CD4-positive, CD25-positive, alpha-beta regulatory T cell (primary cell): ENCODE measurements around the gene SNED1. TPM values are rescaled to one million over a fixed set of nuclear protein-coding genes. Genes with fewer than 3 reads are reported as not detected.

ENCODE experiments used
- ATAC-seq, 2 donors: fragments of 150-1000 bp; cut with Tn5 transposase; one replicate each; pipeline ENCODE4 v1.10.0; 2021; ENCODE audit warnings: low read depth in 2 of 2, moderate number of reproducible peaks in 2 of 2, moderate library complexity in 1 of 2
- DNase-seq, 3 donors: peaks; one replicate each; pipeline versions ENCODE4 v3.0.0 to v3.0.0-alpha.2; 2012 to 2022; ENCODE audit warnings: mixed read lengths in 1 of 3
- H3K27ac ChIP-seq: one replicate; pipeline ENCODE4 v1.7.0; 2013; ENCODE audit warnings: mild to moderate bottlenecking, low read length; ENCODE audit not compliant: insufficient read depth, poor library complexity, severe bottlenecking
- H3K27me3 ChIP-seq: one replicate; pipeline ENCODE4 v1.7.0; 2013; ENCODE audit warnings: low read length; ENCODE audit not compliant: control insufficient read depth, insufficient read depth
- H3K36me3 ChIP-seq: one replicate; pipeline ENCODE4 v1.7.0; 2013; ENCODE audit warnings: mild to moderate bottlenecking, low read length, moderate library complexity; ENCODE audit not compliant: control insufficient read depth, insufficient read depth
- H3K4me1 ChIP-seq: 2 replicates; pipeline ENCODE4 v1.7.0; 2013; ENCODE audit warnings: mild to moderate bottlenecking, low read length; ENCODE audit not compliant: insufficient read depth, control insufficient read depth, poor library complexity, severe bottlenecking
- H3K4me3 ChIP-seq: one replicate; pipeline ENCODE4 v1.7.0; 2013; ENCODE audit warnings: low read depth, mild to moderate bottlenecking, low read length, moderate library complexity
- H3K9me3 ChIP-seq, 2 experiments: 1 replicate in 1 of 2; 2 replicates in 1 of 2; pipeline ENCODE4 v1.7.0; 2013; ENCODE audit warnings: low read length in 2 of 2, mild to moderate bottlenecking in 1 of 2, moderate library complexity in 1 of 2; ENCODE audit not compliant: control insufficient read depth in 2 of 2
- H3K27ac Mint-ChIP-seq, 3 donors: one replicate each; pipeline ENCODE4 v1.8.0; 2020 to 2022; ENCODE audit warnings: mild to moderate bottlenecking in 3 of 3, mixed read lengths in 3 of 3, moderate library complexity in 2 of 3
- H3K27me3 Mint-ChIP-seq: one replicate; pipeline ENCODE4 v1.8.0; 2022; ENCODE audit warnings: mild to moderate bottlenecking, mixed read lengths
- H3K36me3 Mint-ChIP-seq: one replicate; pipeline ENCODE4 v1.8.0; 2020; ENCODE audit warnings: mixed read lengths
- H3K4me1 Mint-ChIP-seq, 4 donors: one replicate each; pipeline ENCODE4 v1.8.0; 2020 to 2022; ENCODE audit warnings: mixed read lengths in 4 of 4, mild to moderate bottlenecking in 1 of 4
- H3K4me3 Mint-ChIP-seq, 4 donors: one replicate each; pipeline ENCODE4 v1.8.0; 2020 to 2022; ENCODE audit warnings: mild to moderate bottlenecking in 4 of 4, mixed read lengths in 4 of 4, moderate library complexity in 3 of 4
- H3K9me3 Mint-ChIP-seq, 7 donors: one replicate each; pipeline ENCODE4 v1.8.0; 2020 to 2022; ENCODE audit warnings: mixed read lengths in 7 of 7, mild to moderate bottlenecking in 3 of 7, moderate library complexity in 2 of 7
- polyA plus RNA-seq, 4 donors: library from polyadenylated mRNA; unstranded; fragments of 300-500 nt; fragmentation: Illumina TruSeq; gene quantifications; one replicate each; pipeline ENCODE4 v1.2.3, GENCODE V29; 2021
- total RNA-seq: library from RNA; stranded (reverse); gene quantifications from one replicate; pipeline ENCODE4 v1.2.3, GENCODE V29; 2022

The SNED1 gene
- total and polyA plus RNA-seq, 5 donors from 2014 or later, result 1.7 to 170 (median 2.5) TPM

DNA sequence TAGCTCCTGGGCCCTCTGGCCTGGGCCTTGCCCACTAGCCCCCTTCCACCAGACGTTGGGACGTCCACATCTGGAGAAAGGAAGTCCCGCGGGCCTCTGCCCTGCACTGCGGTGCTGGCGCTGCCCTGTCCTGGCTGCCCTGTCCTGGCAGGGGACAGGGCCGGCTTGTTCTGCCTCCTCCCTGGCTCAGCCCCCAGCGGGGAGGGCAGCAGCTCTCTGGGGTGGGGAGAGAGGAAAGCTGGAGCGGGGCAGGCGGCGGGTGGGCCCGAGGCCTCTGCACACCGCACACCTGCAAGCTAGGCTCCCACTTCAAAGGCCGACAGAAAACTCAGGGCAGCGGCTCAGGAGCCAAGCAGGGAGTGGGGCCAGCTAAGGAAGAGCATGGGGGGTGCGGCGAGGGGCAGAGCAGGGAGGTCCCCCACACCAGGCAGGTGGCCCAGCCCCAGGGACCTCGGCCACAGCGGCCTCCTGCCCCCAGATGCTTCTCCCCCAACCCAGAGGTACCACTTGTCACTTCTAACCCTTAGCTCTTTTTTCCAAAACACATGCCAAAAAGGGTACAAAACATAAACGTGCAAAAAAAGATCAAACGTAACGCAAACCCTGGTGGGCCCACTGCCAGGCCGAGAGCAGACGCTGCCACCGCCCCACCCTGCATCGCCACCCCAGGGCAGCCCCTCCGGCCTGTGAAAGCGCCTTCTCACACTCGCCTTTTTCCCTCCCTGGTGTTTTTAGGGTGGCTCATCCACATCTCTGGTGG lies 13.5 kb downstream of the SNED1 start:
- H3K4me3 ChIP-seq, result no peak overlapping the region
- Mint-ChIP-seq H3K4me3 (peak overlapping the region in 1 of 4 donors; percentile 23), H3K27ac (no peak overlapping the region), H3K9me3 (peaks cover 0 to 3% (median 0%) of the 10 kb centered on the region in 7 donors), H3K36me3 (no peaks in the 10 kb centered on the region), H3K27me3 (peaks cover 24% of the 10 kb centered on the region), H3K4me1 (peaks cover 0 to 20% (median 4%) of the 10 kb centered on the region in 4 donors)
- ATAC-seq, result no peak
- no peaks in the 10 kb centered on the region for H3K27me3 ChIP-seq
- no peaks in the 10 kb centered on the region for H3K36me3 ChIP-seq
- H3K4me1 ChIP-seq, result peaks cover 21% of the 10 kb centered on the region
- no peak overlapping the region for H3K27ac ChIP-seq
- no peak for DNase-seq
- no peaks in the 10 kb centered on the region for H3K9me3 ChIP-seq

- DNase-seq (no peak), ATAC-seq (no peak)
- H3K27me3 ChIP-seq, result no peaks in the 10 kb centered on the region
- Mint-ChIP-seq H3K4me1 (peaks cover 0 to 12% (median 2%) of the 10 kb centered on the region in 4 donors), H3K36me3 (no peaks in the 10 kb centered on the region), H3K27me3 (peaks cover 11% of the 10 kb centered on the region), H3K27ac (no peak overlapping the region), H3K4me3 (peak overlapping the region in 1 of 4 donors; percentile 60), H3K9me3 (peaks cover 0 to 3% (median 0%) of the 10 kb centered on the region in 7 donors)
- H3K27ac ChIP-seq, result no peak overlapping the region
- H3K36me3 ChIP-seq, result no peaks in the 10 kb centered on the region
- no peak overlapping the region for H3K4me3 ChIP-seq
- H3K4me1 ChIP-seq, result peaks cover 14% of the 10 kb centered on the region
- H3K9me3 ChIP-seq, result no peaks in the 10 kb centered on the region
Observed at GRCh38 chr2:241014224-241014623, 15.8 kb downstream of the SNED1 start.

DNA sequence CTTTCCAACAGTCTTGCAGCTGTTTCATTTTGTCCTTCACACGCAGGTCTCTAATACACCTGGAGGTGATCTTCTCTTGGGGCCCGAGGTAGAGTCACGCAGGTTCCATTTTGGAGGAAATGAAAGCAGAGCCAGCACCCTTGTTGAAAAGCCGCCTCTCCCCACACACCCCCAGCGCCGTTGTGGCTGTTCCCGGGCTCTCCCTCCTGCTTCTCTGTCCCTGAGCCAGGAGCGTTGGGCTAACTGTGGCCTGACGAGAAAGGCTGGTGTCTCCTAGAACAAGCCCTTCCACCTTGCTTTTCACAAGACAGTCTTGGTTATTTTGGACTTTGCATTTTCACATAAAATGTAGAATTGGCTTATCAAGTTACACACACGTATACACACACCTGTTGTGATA lies 16.3 kb downstream of the SNED1 start:
- Histone ChIP-seq H3K27me3 (no peaks in the 10 kb centered on the region), H3K4me1 (peaks cover 9% of the 10 kb centered on the region), H3K36me3 (no peaks in the 10 kb centered on the region), H3K27ac (no peak overlapping the region), H3K4me3 (no peak overlapping the region), H3K9me3 (no peaks in the 10 kb centered on the region)
- Mint-ChIP-seq H3K4me3 (peak overlapping the region in 1 of 4 donors; percentile 60), H3K4me1 (peaks cover 0 to 8% (median 2%) of the 10 kb centered on the region in 4 donors), H3K36me3 (no peaks in the 10 kb centered on the region), H3K9me3 (peaks cover 0 to 3% (median 0%) of the 10 kb centered on the region in 7 donors), H3K27ac (no peak overlapping the region), H3K27me3 (peaks cover 8% of the 10 kb centered on the region)
- DNase-seq (no peak), ATAC-seq (no peak)

DNA sequence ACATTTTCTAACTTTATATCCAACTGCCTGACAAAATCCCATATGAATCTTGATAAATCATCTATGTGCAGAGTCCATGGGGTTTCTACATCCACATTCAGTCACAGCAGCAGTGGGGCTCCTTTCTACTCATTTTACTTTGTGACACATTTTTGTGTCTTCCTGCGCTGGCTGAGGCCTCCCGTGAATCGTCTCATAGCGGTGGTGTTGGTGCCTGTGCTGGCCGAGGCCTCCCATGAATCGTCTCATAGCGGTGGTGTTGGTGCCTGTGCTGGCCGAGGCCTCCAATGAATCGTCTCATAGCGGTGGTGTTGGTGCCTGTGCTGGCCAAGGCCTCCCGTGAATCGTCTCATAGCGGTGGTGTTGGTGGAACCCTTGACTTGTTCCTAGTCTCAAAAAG lies 17.0 kb downstream of the SNED1 start:
- ATAC-seq (no peak), DNase-seq (no peak)
- Mint-ChIP-seq H3K36me3 (no peaks in the 10 kb centered on the region), H3K27me3 (peaks cover 8% of the 10 kb centered on the region), H3K9me3 (peaks cover 0 to 3% (median 0%) of the 10 kb centered on the region in 7 donors), H3K27ac (no peak overlapping the region), H3K4me3 (no peak overlapping the region), H3K4me1 (peaks cover 0 to 3% (median 2%) of the 10 kb centered on the region in 4 donors)
- Histone ChIP-seq H3K27ac (no peak overlapping the region), H3K4me1 (peaks cover 2% of the 10 kb centered on the region), H3K36me3 (no peaks in the 10 kb centered on the region), H3K27me3 (no peaks in the 10 kb centered on the region), H3K4me3 (no peak overlapping the region), H3K9me3 (no peaks in the 10 kb centered on the region)

DNA sequence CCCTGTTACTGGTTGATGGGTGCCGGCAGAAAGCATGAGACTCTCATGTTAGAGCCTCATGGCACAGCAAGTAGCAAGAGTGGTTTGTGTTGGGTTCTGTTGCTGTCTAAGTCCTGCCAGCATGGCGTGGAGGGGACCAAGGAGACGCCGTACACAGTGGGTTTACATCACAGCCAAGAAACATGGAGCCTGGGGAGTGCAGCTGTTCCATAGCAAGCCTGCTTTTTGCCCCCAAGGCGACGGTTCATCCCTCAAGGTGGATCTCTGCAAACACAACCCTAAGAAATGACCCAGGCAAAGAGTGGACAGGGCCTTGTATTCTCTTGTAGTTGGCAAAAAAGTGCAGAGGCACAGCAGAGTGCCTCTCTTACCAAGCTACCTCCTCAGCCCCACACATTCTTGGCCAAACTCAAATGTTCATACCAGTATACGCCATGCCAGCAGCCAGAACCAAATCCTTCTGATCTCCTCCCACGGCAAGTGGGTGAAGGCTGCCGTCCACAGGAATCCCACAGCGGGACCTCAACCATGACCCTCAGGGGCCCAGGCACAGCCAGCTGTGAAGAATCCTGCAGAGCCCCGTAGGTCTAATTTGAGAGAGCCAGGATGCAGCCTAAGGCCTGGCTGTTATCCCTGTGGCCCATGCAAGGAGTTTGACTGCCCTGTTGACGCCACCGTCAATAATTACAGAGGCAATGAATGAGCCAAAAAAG lies 19.0 kb downstream of the SNED1 start:
- Histone ChIP-seq H3K4me1 (no peaks in the 10 kb centered on the region), H3K4me3 (no peak overlapping the region), H3K36me3 (no peaks in the 10 kb centered on the region), H3K9me3 (peaks cover 3 to 4% of the 10 kb centered on the region in 2 experiments), H3K27me3 (no peaks in the 10 kb centered on the region), H3K27ac (no peak overlapping the region)
- H3K4me1 Mint-ChIP-seq, result peaks cover 0 to 2% (median under 1%) of the 10 kb centered on the region in 4 donors
- H3K27ac Mint-ChIP-seq, result no peak overlapping the region
- DNase-seq, result no peak
- no peaks in the 10 kb centered on the region for H3K36me3 Mint-ChIP-seq
- H3K27me3 Mint-ChIP-seq, result peaks cover 12% of the 10 kb centered on the region
- peaks cover 0 to 8% (median 2%) of the 10 kb centered on the region in 7 donors for H3K9me3 Mint-ChIP-seq
- ATAC-seq, result no peak
- no peak overlapping the region for H3K4me3 Mint-ChIP-seq

DNA sequence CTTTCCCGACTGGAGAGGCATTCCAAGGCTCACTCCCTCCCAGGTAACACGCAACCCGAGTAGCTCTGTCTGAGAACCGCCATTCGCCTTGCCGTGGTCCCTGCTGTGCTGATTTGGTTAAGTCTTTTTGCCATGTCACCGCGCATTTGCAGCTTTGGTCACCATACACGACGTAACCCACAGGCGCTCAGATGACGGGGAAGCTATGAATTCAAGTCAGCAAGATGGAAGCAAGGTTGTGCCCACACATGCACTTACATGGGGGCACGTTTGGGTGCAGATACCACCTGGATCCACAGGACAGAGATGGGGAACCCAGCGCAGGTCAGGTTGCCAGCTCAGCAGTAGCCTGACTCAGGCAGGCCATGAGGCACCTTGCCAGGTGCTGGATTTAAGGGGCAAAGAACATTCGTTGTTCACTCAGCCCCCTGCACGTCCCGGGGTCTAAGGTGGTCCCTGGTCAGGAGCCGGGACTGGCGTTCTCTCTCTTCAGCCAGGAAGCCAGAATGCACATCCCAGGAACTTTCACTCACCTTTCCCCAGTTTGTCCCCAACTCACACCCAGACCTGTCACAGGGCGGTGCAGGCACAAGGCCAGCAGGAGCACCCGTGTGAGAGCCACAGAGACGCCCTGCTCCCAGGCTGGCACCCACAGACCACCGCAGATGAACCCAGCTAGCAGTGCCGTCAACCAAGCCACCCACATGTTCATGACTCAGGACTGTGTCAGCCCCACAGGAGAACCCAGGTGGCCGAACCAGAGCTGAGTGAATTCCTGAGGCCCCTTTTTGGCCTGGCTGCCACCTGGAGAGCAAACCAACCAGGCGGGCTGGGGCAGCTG lies 19.9 kb downstream of the SNED1 start:
- no peak for DNase-seq
- H3K4me1 Mint-ChIP-seq, result no peaks in the 10 kb centered on the region
- no peak for ATAC-seq
- H3K27ac Mint-ChIP-seq, result no peak overlapping the region
- Histone ChIP-seq H3K4me1 (no peaks in the 10 kb centered on the region), H3K4me3 (no peak overlapping the region), H3K27ac (no peak overlapping the region), H3K27me3 (no peaks in the 10 kb centered on the region), H3K36me3 (no peaks in the 10 kb centered on the region), H3K9me3 (peaks cover 5 to 7% of the 10 kb centered on the region in 2 experiments)
- no peaks in the 10 kb centered on the region for H3K36me3 Mint-ChIP-seq
- peaks cover 6% of the 10 kb centered on the region for H3K27me3 Mint-ChIP-seq
- no peak overlapping the region for H3K4me3 Mint-ChIP-seq
- peaks cover 0 to 10% (median 1%) of the 10 kb centered on the region in 7 donors for H3K9me3 Mint-ChIP-seq

DNA sequence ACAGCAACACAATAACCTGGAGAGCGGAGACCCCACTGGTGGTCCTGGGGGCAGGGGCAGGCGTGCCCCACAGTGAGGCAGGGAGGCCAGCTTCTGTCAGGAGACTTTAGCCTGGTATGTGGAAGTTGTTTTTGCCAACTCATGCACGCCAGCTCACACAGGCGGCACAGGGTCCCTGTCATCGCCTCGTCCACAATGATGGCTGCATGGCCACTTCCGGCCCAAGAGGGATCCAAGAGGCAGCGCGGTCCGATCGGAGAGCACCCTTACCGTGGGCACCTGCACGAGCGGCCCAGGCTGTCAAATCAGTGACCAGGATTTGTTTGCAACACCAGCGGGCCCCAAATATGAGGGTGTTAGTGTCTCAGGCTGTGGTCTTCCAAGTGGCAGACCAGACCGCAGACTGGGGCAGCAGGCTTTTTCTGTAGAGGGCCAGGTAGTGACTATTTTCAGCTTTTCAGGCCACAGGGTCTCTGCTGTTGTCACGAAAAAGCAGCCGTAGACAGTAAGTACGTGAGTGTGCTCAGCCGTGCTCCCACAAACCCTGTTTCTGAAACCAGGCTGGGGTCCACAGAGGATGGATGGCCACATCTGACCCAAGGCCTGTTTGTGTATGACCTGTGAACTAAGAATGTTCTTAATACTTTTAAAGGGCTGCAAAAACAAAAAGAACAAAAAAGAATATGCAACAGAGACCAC lies 21.2 kb downstream of the SNED1 start:
- Mint-ChIP-seq H3K27ac (no peak overlapping the region), H3K4me1 (no peaks in the 10 kb centered on the region), H3K9me3 (peaks cover 0 to 10% (median 1%) of the 10 kb centered on the region in 7 donors), H3K36me3 (no peaks in the 10 kb centered on the region), H3K4me3 (no peak overlapping the region), H3K27me3 (peaks cover 10% of the 10 kb centered on the region)
- Histone ChIP-seq H3K27ac (no peak overlapping the region), H3K4me3 (no peak overlapping the region), H3K27me3 (no peaks in the 10 kb centered on the region), H3K9me3 (peaks cover 5 to 7% of the 10 kb centered on the region in 2 experiments), H3K4me1 (no peaks in the 10 kb centered on the region), H3K36me3 (no peaks in the 10 kb centered on the region)
- ATAC-seq (no peak), DNase-seq (no peak)
